Endothelial cell of umbilical vein (primary cell): ENCODE measurements around the gene MYH9. TPM values are rescaled to one million over a fixed set of nuclear protein-coding genes. Genes with fewer than 3 reads are reported as not detected.

ENCODE experiments used
- BruUV-seq: library from RNA; stranded (reverse); fragments of 400-500 nt; replicated peaks from 2 replicates; lab custom pipeline; 2021; lab: Mats Ljungman, UMichigan
- CTCF ChIA-PET: fragments of 300-600, 350-600 bp; sonication (Branson Sonifier 250); formaldehyde crosslinking; loops from one replicate; lab custom pipeline; 2021; ENCODE audit warnings: antibody characterized with exemption, inconsistent platforms; lab: Charles Lee
- POLR2A ChIA-PET: fragments of 300-600, 350-600 bp; sonication (Branson Sonifier 250); formaldehyde crosslinking; loops from one replicate; lab custom pipeline; 2021; ENCODE audit warnings: antibody characterized with exemption, inconsistent platforms; lab: Charles Lee
- DNase-seq: peaks from one replicate; pipeline ENCODE4 v3.0.0-alpha.2; 2011; ENCODE audit warnings: low read depth, low spot score
- FAIRE-seq: peaks from 2 replicates; lab custom pipeline; 2011; peaks lifted over from hg19 to GRCh38; lab: Jason Lieb, UNC
- H2AFZ ChIP-seq: 2 replicates; pipeline ENCODE4 v1.6.0; 2012; ENCODE audit warnings: low read depth, low read length, control low read depth, inconsistent platforms
- H3K27ac ChIP-seq: 2 replicates; pipeline ENCODE4 v1.5.1; 2011; ENCODE audit warnings: low read depth, mild to moderate bottlenecking, control low read depth, low read length, moderate library complexity; ENCODE audit not compliant: insufficient read depth
- H3K27me3 ChIP-seq, 2 experiments: 2 replicates each; pipeline versions ENCODE4 v1.6.0 to v1.6.1; 2011; ENCODE audit warnings: low read length in 2 of 2, mixed read lengths in 1 of 2; ENCODE audit not compliant: control insufficient read depth in 2 of 2, insufficient read depth in 2 of 2
- H3K36me3 ChIP-seq, 2 experiments: 2 replicates in 1 of 2; 3 replicates in 1 of 2; pipeline ENCODE4 v1.5.1; 2011; ENCODE audit warnings: low read length in 2 of 2, mild to moderate bottlenecking in 1 of 2, moderate library complexity in 1 of 2; ENCODE audit not compliant: control insufficient read depth in 2 of 2, insufficient read depth in 2 of 2; ENCODE audit errors: extremely low read depth in 1 of 2
- H3K4me1 ChIP-seq: 3 replicates; pipeline ENCODE4 v1.5.1; 2011; ENCODE audit warnings: mild to moderate bottlenecking, low read length; ENCODE audit not compliant: control insufficient read depth, insufficient read depth; ENCODE audit errors: extremely low read depth
- H3K4me2 ChIP-seq: 2 replicates; pipeline ENCODE4 v1.6.1; 2011; ENCODE audit warnings: low read length, control low read depth, mixed read lengths; ENCODE audit not compliant: insufficient read depth
- H3K4me3 ChIP-seq, 3 experiments: fragments of 200-600 bp in 1 of 3; sonication (generic), shearing (Covaris generic) in 1 of 3; replicated peaks in 1 of 3; 2 replicates each; pipeline ENCODE4 v1.5.1; 2011 to 2016; ENCODE audit warnings: control low read depth in 3 of 3, low read length in 3 of 3, mild to moderate bottlenecking in 2 of 3, inconsistent platforms in 1 of 3, low read depth in 1 of 3, moderate library complexity in 1 of 3; ENCODE audit not compliant: insufficient read depth in 1 of 3
- H3K79me2 ChIP-seq: 2 replicates; pipeline ENCODE4 v1.6.0; 2012; ENCODE audit warnings: low read length, inconsistent platforms; ENCODE audit not compliant: control insufficient read depth, insufficient read depth
- H3K9ac ChIP-seq: replicated peaks from 2 replicates; pipeline ENCODE3; 2011; ENCODE audit warnings: low read length, control low read depth; ENCODE audit not compliant: insufficient read depth; ENCODE audit errors: extremely low read depth
- H3K9me1 ChIP-seq: replicated peaks from 3 replicates; pipeline ENCODE4 v1.6.0; 2011; ENCODE audit warnings: mild to moderate bottlenecking, low read length; ENCODE audit not compliant: control insufficient read depth, insufficient read depth; ENCODE audit errors: extremely low read depth
- H3K9me3 ChIP-seq: replicated peaks from 2 replicates; pipeline ENCODE4 v1.5.1; 2012; ENCODE audit warnings: low read length, inconsistent platforms; ENCODE audit not compliant: control insufficient read depth, insufficient read depth
- H4K20me1 ChIP-seq: replicated peaks from 2 replicates; pipeline ENCODE3; 2011; ENCODE audit warnings: mild to moderate bottlenecking, low read length; ENCODE audit not compliant: control insufficient read depth, insufficient read depth; ENCODE audit errors: extremely low read depth
- EZH2 ChIP-seq: IDR thresholded peaks from 2 replicates; pipeline ENCODE4 v1.6.1; 2012; ENCODE audit warnings: borderline replicate concordance, low read depth, mild to moderate bottlenecking, moderate library complexity, low read length, inconsistent platforms; ENCODE audit not compliant: severe bottlenecking
- FOS ChIP-seq: IDR thresholded peaks from 2 replicates; pipeline ENCODE4 v1.6.1; 2011; ENCODE audit warnings: mild to moderate bottlenecking, low read length, moderate library complexity, borderline replicate concordance; ENCODE audit not compliant: insufficient read depth
- GATA2 ChIP-seq: IDR thresholded peaks from 2 replicates; pipeline ENCODE4 v1.7.0; 2011; ENCODE audit warnings: low read depth, mild to moderate bottlenecking, moderate library complexity, mixed read lengths, low read length; ENCODE audit not compliant: insufficient read length, insufficient read depth
- JUN ChIP-seq: IDR thresholded peaks from 2 replicates; pipeline ENCODE4 v1.6.1; 2011; ENCODE audit warnings: borderline replicate concordance, low read depth; ENCODE audit not compliant: insufficient read length, insufficient read depth
- MYC ChIP-seq: IDR thresholded peaks from one replicate; pipeline ENCODE4 v1.6.1; 2011; ENCODE audit warnings: mild to moderate bottlenecking, low read depth, low read length
- POLR2A ChIP-seq: IDR thresholded peaks from 2 replicates; pipeline ENCODE4 v1.6.1; 2012; ENCODE audit warnings: low read depth, mild to moderate bottlenecking, control low read depth, low read length
- POLR2AphosphoS5 ChIP-seq: IDR thresholded peaks from 2 replicates; pipeline ENCODE4 v1.6.1; 2012; ENCODE audit warnings: low read depth, mild to moderate bottlenecking, control low read depth, low read length, moderate library complexity; ENCODE audit not compliant: insufficient read depth
- dilution Hi-C: fragments of 300-500 bp; cut with MboI; formaldehyde crosslinking; loops from one replicate; pipeline ENCODE4 v1.15.0; 2019; ENCODE audit warnings: low sequenced_read_pairs; ENCODE audit not compliant: extremely low pct_ligation_motif_present
- intact Hi-C: fragments of 100-400 bp; cut with micrococcal nuclease; formaldehyde crosslinking; loops from one replicate; pipeline ENCODE4 v1.10.0; 2022
- polyA plus RNA-seq, 4 experiments: library from polyadenylated mRNA; depleted of rRNA in 3 of 4; stranded (reverse) in 3 of 4; unstranded in 1 of 4; fragments of >200 nt; gene quantifications; 2 replicates each; pipeline versions ENCODE4 v1.2.1 to v1.2.3, GENCODE V29; 2011 to 2012; ENCODE audit warnings: missing spikeins in 1 of 4
- total RNA-seq: library from RNA; stranded (reverse); gene quantifications from 2 replicates; pipeline ENCODE4 v1.2.3, GENCODE V29; 2021
- TF ChIP-seq, protein P1 (sequence below): IDR thresholded peaks from 2 replicates; pipeline ENCODE4 v1.6.1; 2011; ENCODE audit not compliant: insufficient read depth, insufficient read length
- TF ChIP-seq, protein P2 (sequence below), 2 donors: IDR thresholded peaks; 1 replicate in 1 of 2; 2 replicates in 1 of 2; pipeline ENCODE4 v1.5.1; 2011; ENCODE audit warnings: low read length in 2 of 2, mild to moderate bottlenecking in 2 of 2, moderate library complexity in 2 of 2, control low read depth in 1 of 2, inconsistent platforms in 1 of 2, low read depth in 1 of 2; ENCODE audit not compliant: insufficient read depth in 1 of 2; ENCODE audit errors: extremely low read depth in 1 of 2

The MYH9 gene
- total and polyA plus RNA-seq, 2 donors (not counting 3 experiments of a cell fraction or from before 2014, with no cell fraction given) = 188 to 1,413 TPM

DNA sequence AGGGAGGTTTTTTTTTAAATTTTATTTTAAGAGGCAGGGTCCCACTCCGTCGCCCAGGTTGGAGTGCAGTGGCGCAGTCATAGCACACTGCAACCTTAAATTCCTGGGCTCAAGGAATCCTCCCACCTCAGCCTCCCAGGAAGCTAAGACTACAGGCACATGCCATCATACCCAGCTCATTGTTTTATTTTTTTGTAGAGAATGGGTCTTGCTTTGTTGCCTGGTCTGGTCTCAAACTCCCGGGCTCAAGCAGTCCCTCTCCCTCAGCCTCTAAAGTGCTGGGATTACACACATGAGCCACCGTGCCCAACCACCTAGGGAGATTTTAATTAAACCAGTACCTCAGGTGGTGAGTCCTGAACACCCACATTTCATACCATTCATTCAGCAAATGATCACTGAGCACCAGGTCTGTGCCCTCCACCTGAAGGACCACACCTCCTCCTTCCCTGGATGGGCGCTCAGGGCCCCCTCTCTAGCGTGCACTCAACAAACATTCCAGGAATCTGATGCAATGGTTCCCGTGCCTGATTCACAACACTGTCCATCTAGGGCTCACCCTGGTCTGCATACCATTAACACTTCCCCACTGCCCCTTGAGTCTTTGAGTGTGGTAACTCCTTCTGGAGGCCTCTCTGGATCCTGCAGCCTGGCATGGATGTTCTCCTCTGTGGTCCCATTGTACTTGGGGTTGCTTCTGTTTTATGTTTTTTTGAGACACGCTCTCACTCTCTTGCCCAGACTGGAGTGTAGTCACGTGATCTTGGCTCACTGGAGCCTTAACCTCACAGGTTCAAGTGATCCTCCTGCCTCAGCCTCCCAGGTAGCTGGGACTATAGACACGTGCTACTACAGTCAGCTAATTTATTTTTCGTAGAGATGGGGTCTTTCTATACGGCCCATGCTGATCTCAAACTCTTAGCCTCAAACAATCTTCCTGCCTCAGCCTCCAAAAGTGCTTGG lies 9.6 kb upstream of the MYH9 start:
- peak overlapping the region; percentile 45 for H3K9ac ChIP-seq
- dilution Hi-C loops = no loop called here

More for the DNA sequence above, 9.6 kb upstream of the MYH9 start:
- H3K4me2 ChIP-seq = peak overlapping the region; percentile 32
- H3K4me3 ChIP-seq = no peak overlapping the region
- CTCF ChIA-PET = interaction anchor here (1.0 to 2.4 kb wide), 3 partner anchors 9 to 23 kb away, joined by 3 to 8 read pairs (median 3); partner anchors contain the start of gene MYH9
- H4K20me1 ChIP-seq = no peaks in the 10 kb centered on the region
- H3K27me3 ChIP-seq = no peaks in the 10 kb centered on the region
- peak overlapping the region; percentile 16 for H2AFZ ChIP-seq
- H3K27ac ChIP-seq = peak overlapping the region; percentile 81
- no peaks in the 10 kb centered on the region for H3K79me2 ChIP-seq
- H3K9me3 ChIP-seq = no peaks in the 10 kb centered on the region
- DNase-seq (no peak), FAIRE-seq (no peak)
- no TSS peak for BruUV-seq
- H3K9me1 ChIP-seq = no peaks in the 10 kb centered on the region
- peaks cover 27% of the 10 kb centered on the region for H3K4me1 ChIP-seq
- H3K36me3 ChIP-seq = no peaks in the 10 kb centered on the region
- intact Hi-C loops = loop anchor here (1.0 kb wide), 1 partner anchor 9 kb away; no protein-coding TSS in a partner anchor
- TF ChIP-seq POLR2AphosphoS5 = no peak
- TF ChIP-seq FOS = no peak
- TF ChIP-seq POLR2A = no peak
- TF ChIP-seq GATA2 = no peak
- no peak for TF ChIP-seq EZH2
- TF ChIP-seq, protein P1, sequence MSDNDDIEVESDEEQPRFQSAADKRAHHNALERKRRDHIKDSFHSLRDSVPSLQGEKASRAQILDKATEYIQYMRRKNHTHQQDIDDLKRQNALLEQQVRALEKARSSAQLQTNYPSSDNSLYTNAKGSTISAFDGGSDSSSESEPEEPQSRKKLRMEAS = no peak
- TF ChIP-seq, protein P2, sequence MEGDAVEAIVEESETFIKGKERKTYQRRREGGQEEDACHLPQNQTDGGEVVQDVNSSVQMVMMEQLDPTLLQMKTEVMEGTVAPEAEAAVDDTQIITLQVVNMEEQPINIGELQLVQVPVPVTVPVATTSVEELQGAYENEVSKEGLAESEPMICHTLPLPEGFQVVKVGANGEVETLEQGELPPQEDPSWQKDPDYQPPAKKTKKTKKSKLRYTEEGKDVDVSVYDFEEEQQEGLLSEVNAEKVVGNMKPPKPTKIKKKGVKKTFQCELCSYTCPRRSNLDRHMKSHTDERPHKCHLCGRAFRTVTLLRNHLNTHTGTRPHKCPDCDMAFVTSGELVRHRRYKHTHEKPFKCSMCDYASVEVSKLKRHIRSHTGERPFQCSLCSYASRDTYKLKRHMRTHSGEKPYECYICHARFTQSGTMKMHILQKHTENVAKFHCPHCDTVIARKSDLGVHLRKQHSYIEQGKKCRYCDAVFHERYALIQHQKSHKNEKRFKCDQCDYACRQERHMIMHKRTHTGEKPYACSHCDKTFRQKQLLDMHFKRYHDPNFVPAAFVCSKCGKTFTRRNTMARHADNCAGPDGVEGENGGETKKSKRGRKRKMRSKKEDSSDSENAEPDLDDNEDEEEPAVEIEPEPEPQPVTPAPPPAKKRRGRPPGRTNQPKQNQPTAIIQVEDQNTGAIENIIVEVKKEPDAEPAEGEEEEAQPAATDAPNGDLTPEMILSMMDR (IDR thresholded peaks at IDR 0.05; ENCODE audit: extremely low read depth in 1 of 2, insufficient read depth in 1 of 2, low read depth in 1 of 2, low read length in 2 of 2) = no peak
- TF ChIP-seq MYC = no peak
- TF ChIP-seq JUN = no peak
- POLR2A ChIA-PET = interaction anchor here (1.9 kb wide), 1 partner anchor 9 kb away, joined by 9 read pairs; the partner anchor contains the start of gene MYH9
